Activated naive CD8-positive, alpha-beta T cell treated with anti-CD3 and anti-CD28 coated beads for 36 hours (primary cell): ENCODE data around the gene GNAT3. TPM values are rescaled to one million over a fixed set of nuclear protein-coding genes. Genes with fewer than 3 reads are reported as not detected.

Experiments
- DNase-seq: peaks from one replicate; pipeline ENCODE4 v3.0.0; 2021
- H3K27ac Mint-ChIP-seq: one replicate; pipeline ENCODE4 v1.8.0; 2022; ENCODE audit warnings: mild to moderate bottlenecking, moderate library complexity, mixed read lengths
- H3K27me3 Mint-ChIP-seq: one replicate; pipeline ENCODE4 v1.8.0; 2022; ENCODE audit warnings: mild to moderate bottlenecking, mixed read lengths
- H3K36me3 Mint-ChIP-seq: one replicate; pipeline ENCODE4 v1.8.0; 2021; ENCODE audit warnings: mild to moderate bottlenecking, mixed read lengths
- H3K4me1 Mint-ChIP-seq: one replicate; pipeline ENCODE4 v1.8.0; 2021; ENCODE audit warnings: mixed read lengths
- H3K4me3 Mint-ChIP-seq: one replicate; pipeline ENCODE4 v1.8.0; 2022; ENCODE audit warnings: mild to moderate bottlenecking, moderate library complexity, mixed read lengths
- H3K9me3 Mint-ChIP-seq: one replicate; pipeline ENCODE4 v1.8.0; 2022; ENCODE audit warnings: mixed read lengths
- total RNA-seq, 2 experiments: library from RNA; stranded (reverse); gene quantifications; one replicate each; pipeline ENCODE4 v1.2.3, GENCODE V29; 2021

GNAT3 gene
- total RNA-seq, 2 experiments from 2014 or later, result not detected

DNA sequence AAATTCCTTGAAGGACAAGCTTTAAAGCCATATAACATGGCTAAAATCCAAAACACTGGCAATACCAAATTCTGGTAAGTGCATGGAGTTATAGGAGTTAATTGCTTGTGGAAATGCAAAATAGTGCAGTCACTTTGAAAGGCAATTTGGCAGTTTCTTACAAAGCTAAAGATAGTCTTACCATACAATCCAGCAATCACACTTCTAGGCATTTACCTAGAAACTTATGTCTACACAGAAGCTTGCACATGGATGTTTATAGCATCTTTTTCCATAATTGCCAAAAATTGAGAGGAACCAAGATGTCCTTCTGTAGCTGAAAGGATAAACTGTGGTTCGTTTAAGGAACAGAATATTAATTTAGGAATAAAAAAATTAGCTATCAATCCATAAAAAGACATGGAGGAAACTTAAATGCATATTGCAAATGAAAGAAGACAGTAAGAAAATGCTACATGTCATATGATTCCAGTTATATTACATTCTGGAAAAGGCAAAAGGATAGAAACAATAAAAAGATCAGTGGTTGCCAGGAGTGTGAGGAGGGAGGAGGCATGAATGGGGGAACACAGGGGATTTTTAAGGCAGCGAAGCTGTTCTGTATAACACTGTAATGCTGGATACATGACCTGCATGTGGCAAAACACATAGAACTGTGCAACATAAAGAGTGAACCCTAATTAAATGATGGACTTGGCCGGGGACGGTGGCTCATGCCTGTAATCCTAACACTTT, 51.9 kb downstream of the GNAT3 start:
- peaks cover 6% of the 10 kb centered on the region for H3K27me3 Mint-ChIP-seq
- H3K27ac Mint-ChIP-seq, result no peak overlapping the region
- no peaks in the 10 kb centered on the region for H3K9me3 Mint-ChIP-seq
- no peak for DNase-seq
- H3K36me3 Mint-ChIP-seq, result no peaks in the 10 kb centered on the region
- H3K4me3 Mint-ChIP-seq, result no peak overlapping the region
- H3K4me1 Mint-ChIP-seq, result peaks cover 4% of the 10 kb centered on the region

DNA sequence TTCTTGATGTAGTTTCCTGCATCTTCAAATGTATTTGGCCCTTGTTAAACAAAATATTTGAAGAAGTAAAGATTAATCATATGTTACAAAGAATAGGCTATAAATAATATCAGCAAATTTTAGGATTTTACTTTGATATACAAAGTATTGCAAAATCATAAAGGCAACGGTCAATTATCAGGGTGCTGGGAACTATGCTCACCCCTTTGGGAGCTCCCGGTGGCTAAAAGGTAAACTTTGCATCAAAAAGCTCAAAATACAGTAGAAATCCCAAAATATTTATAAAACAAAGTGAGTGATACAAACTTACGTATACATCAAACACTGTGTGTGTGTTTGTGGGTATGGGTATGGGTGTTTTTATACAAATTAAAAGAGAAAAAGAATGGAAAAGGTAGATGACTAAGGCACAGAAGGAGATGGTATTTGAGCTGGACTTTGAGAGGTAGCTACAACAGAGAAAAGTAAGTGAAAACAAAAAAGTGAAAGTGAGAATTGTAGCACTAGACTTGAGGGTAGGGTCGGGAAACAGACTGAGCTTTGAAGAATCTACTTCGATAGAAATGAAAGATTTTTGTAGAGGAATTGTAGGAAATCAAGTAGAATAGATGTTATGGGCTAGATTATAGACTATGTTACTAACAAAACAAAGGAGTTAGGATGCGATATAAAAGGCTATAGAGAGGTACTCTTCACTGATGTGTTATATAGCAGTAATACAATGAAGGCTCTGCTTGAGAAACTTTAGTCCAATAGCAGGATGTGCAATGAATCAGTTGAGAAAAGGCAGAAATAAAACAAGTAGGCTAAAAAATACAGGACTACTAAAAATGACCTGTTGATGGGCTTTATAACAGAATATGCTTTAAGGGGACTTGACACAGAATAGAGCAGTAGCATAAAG, 52.8 kb downstream of the GNAT3 start:
- H3K27me3 Mint-ChIP-seq, result peaks cover 6% of the 10 kb centered on the region
- no peaks in the 10 kb centered on the region for H3K36me3 Mint-ChIP-seq
- H3K4me1 Mint-ChIP-seq, result peaks cover 4% of the 10 kb centered on the region

GRCh38 chr7:80453699-80454340, 58.0 kb downstream of the GNAT3 start:
- H3K4me1 Mint-ChIP-seq, result no peaks in the 10 kb centered on the region

More for the DNA sequence above, 52.8 kb downstream of the GNAT3 start:
- no peak overlapping the region for H3K4me3 Mint-ChIP-seq
- no peaks in the 10 kb centered on the region for H3K9me3 Mint-ChIP-seq
- H3K27ac Mint-ChIP-seq, result no peak overlapping the region
- no peak for DNase-seq

GRCh38 chr7:80450621-80451308, 61.1 kb downstream of the GNAT3 start:
- H3K36me3 Mint-ChIP-seq, result no peaks in the 10 kb centered on the region
- H3K27me3 Mint-ChIP-seq, result peaks cover 6% of the 10 kb centered on the region
- no peaks in the 10 kb centered on the region for H3K9me3 Mint-ChIP-seq
- DNase-seq, result no peak
- no peak overlapping the region for H3K27ac Mint-ChIP-seq
- no peak overlapping the region for H3K4me3 Mint-ChIP-seq
- H3K4me1 Mint-ChIP-seq, result no peaks in the 10 kb centered on the region

More at GRCh38 chr7:80453699-80454340, 58.0 kb downstream of the GNAT3 start:
- no peak overlapping the region for H3K4me3 Mint-ChIP-seq
- DNase-seq, result no peak
- H3K27me3 Mint-ChIP-seq, result peaks cover 3% of the 10 kb centered on the region
- no peak overlapping the region for H3K27ac Mint-ChIP-seq
- H3K36me3 Mint-ChIP-seq, result no peaks in the 10 kb centered on the region
- no peaks in the 10 kb centered on the region for H3K9me3 Mint-ChIP-seq

DNA sequence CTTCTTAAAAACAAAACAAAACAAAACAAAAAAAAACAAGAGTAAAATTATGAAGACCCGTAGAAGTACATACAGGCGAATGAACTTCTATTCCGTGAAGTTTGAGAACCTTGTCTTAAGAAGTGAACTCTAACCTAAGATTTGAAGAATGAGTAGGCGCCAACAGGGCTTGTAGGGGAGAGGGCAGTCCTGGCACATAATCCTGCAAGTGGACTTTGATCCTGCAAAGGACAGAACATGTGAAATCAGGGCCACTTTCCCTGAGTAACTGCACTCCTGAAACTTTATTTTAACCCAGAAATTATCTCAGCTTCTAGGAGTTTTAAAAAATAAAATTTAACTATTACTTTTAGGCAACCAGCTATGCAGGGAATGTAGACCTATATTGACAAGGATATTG, 62.0 kb downstream of the GNAT3 start:
- Mint-ChIP-seq H3K27me3 (peaks cover 6% of the 10 kb centered on the region), H3K27ac (no peak overlapping the region), H3K4me3 (no peak overlapping the region), H3K36me3 (no peaks in the 10 kb centered on the region), H3K4me1 (no peaks in the 10 kb centered on the region), H3K9me3 (no peaks in the 10 kb centered on the region)
- no peak for DNase-seq

DNA sequence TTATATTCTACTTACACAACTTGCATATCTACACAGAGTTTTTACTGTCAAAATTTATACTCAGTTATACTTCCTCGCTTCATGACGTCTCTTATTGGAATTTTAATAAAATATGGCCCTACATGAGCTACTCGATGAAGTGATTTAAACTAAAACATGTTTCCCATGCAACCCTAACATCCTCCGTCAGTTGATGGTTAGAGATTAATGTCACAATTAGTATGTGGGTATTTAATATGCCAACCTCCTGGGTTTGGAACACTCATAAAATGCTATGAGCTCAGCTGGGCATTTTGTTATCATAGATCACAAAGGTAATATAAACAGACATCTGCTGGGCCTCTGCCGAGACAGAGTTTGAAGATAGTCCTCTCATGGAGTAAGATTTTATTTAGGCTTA, 66.5 kb downstream of the GNAT3 start:
- H3K4me3 Mint-ChIP-seq, result no peak overlapping the region
- no peak for DNase-seq

DNA sequence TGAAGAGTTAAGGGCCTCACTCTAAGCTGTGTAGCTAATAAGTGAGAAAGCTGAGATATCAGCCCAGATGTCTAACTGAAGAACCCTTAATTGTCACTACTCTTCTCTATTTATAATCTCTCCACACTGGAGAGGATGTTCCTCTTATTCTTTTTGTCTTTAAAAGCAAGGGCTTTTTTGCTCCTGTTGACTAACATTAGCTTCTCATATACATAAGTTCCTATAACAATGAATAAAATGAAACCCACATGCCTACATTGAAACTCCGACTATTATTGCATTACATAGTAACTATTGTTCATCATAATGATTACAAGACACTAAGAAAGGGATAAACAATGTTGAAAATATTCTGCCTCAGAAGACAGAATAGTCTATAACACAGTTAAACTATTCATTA, 67.1 kb downstream of the GNAT3 start:
- Mint-ChIP-seq H3K4me1 (no peaks in the 10 kb centered on the region), H3K27ac (no peak overlapping the region), H3K27me3 (peaks cover 5% of the 10 kb centered on the region), H3K36me3 (no peaks in the 10 kb centered on the region), H3K4me3 (no peak overlapping the region), H3K9me3 (no peaks in the 10 kb centered on the region)
- DNase-seq, result no peak

More for the DNA sequence above, 66.5 kb downstream of the GNAT3 start:
- no peaks in the 10 kb centered on the region for H3K4me1 Mint-ChIP-seq
- H3K36me3 Mint-ChIP-seq, result no peaks in the 10 kb centered on the region
- H3K9me3 Mint-ChIP-seq, result no peaks in the 10 kb centered on the region
- peaks cover 6% of the 10 kb centered on the region for H3K27me3 Mint-ChIP-seq
- no peak overlapping the region for H3K27ac Mint-ChIP-seq

GRCh38 chr7:80443325-80443724, 68.5 kb downstream of the GNAT3 start:
- H3K9me3 Mint-ChIP-seq, result no peaks in the 10 kb centered on the region
- DNase-seq, result no peak
- H3K27me3 Mint-ChIP-seq, result peaks cover 2% of the 10 kb centered on the region
- H3K4me1 Mint-ChIP-seq, result no peaks in the 10 kb centered on the region
- no peak overlapping the region for H3K27ac Mint-ChIP-seq
- no peaks in the 10 kb centered on the region for H3K36me3 Mint-ChIP-seq
- no peak overlapping the region for H3K4me3 Mint-ChIP-seq

GRCh38 chr7:80440883-80441282, 71.0 kb downstream of the GNAT3 start:
- H3K4me1 Mint-ChIP-seq, result no peaks in the 10 kb centered on the region
- H3K36me3 Mint-ChIP-seq, result no peaks in the 10 kb centered on the region
- DNase-seq, result no peak
- no peak overlapping the region for H3K27ac Mint-ChIP-seq
- H3K9me3 Mint-ChIP-seq, result no peaks in the 10 kb centered on the region
- no peak overlapping the region for H3K4me3 Mint-ChIP-seq
- no peaks in the 10 kb centered on the region for H3K27me3 Mint-ChIP-seq

GRCh38 chr7:80439894-80440821, 71.7 kb downstream of the GNAT3 start:
- Mint-ChIP-seq H3K27me3 (no peaks in the 10 kb centered on the region), H3K36me3 (no peaks in the 10 kb centered on the region), H3K27ac (no peak overlapping the region), H3K4me3 (no peak overlapping the region), H3K4me1 (no peaks in the 10 kb centered on the region), H3K9me3 (no peaks in the 10 kb centered on the region)
- DNase-seq, result no peak

DNA sequence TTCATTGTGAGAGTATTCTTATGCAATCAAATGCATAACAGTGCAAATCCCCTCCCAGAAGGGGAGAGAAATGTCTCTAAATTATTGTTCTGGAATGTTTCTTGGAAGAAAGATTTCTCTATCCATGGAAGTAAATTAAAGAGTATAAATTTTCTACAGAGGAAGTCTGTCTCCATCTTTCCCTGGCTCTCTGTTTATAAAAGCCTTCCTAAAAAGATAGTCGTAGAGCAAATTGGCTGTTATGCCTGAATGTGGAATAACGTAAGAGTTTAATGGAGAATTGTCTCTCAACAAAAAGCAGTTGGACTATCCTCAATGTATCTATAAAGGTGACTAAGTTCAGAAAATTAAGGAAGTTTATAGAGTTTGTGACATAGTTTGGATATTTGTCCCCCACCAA, 76.3 kb downstream of the GNAT3 start:
- H3K4me3 Mint-ChIP-seq, result no peak overlapping the region
- H3K27ac Mint-ChIP-seq, result no peak overlapping the region
- no peaks in the 10 kb centered on the region for H3K4me1 Mint-ChIP-seq
- H3K36me3 Mint-ChIP-seq, result no peaks in the 10 kb centered on the region
- H3K27me3 Mint-ChIP-seq, result peaks cover 7% of the 10 kb centered on the region
- no peak for DNase-seq
- no peaks in the 10 kb centered on the region for H3K9me3 Mint-ChIP-seq

DNA sequence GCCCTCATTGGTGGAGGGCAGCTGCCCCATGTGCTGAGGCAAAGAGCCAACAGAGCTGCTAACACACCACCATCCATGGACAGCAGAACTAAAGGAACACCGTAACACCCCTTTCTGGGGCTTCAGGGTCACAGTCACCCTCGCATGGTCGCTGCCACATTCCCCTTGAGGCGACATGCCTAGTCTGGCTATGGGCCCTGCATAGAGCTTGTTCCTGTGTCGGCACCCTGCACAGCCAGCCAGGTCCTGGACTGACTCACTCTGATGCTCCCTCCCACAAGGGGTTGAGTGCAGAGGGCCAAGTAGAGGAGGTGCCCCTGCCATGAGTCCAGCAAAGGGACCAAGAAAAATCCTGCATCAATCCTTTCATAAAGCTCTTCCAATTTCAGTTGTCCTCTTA, 77.8 kb downstream of the GNAT3 start:
- Mint-ChIP-seq H3K27me3 (peaks cover 7% of the 10 kb centered on the region), H3K4me1 (no peaks in the 10 kb centered on the region), H3K4me3 (no peak overlapping the region), H3K36me3 (no peaks in the 10 kb centered on the region), H3K9me3 (no peaks in the 10 kb centered on the region), H3K27ac (no peak overlapping the region)
- DNase-seq, result no peak

DNA sequence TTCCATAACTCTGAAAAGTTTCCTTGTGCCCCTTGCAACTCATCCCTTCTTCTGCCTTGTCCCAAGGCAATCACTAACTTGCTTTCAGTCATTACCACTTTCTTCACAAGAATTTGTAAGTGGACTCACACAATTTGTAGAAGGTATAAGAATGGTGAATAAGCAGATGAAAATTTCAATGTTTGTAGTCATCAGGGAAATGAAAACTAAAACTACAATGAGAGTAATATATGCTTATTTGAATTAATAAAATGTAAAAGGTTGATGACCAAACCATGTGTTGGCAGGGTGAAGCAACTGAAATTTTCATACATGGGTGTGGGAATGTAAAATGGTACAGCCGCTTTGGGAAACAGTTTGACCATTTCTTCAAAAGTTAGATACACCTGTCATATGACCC, 79.7 kb downstream of the GNAT3 start:
- no peaks in the 10 kb centered on the region for H3K36me3 Mint-ChIP-seq
- H3K4me3 Mint-ChIP-seq, result no peak overlapping the region
- no peaks in the 10 kb centered on the region for H3K4me1 Mint-ChIP-seq
- no peaks in the 10 kb centered on the region for H3K9me3 Mint-ChIP-seq
- no peak overlapping the region for H3K27ac Mint-ChIP-seq
- peaks cover 7% of the 10 kb centered on the region for H3K27me3 Mint-ChIP-seq
- no peak for DNase-seq

DNA sequence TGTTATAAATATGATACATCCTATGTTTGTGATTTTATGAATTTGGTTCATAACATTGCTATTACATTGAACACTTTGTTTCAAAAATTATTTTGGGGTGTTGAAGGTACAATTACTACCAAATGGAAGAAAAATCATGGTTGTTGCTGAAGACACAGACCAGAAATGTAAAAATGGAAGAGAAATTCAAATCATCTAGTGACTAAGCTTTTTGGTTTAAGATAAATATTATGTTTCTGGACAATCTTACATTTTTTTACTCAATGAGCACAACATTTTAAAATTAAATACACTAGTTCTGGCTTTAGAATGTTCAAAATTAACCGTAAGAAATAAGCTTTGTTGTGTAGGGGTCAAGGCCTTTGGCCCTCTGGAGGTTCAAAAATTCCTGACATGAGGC, 82.7 kb downstream of the GNAT3 start:
- Mint-ChIP-seq H3K27me3 (no peaks in the 10 kb centered on the region), H3K9me3 (no peaks in the 10 kb centered on the region), H3K36me3 (no peaks in the 10 kb centered on the region), H3K27ac (no peak overlapping the region), H3K4me3 (no peak overlapping the region), H3K4me1 (no peaks in the 10 kb centered on the region)
- DNase-seq, result no peak
